HTR-8/SVneo (cell line): ENCODE data around the gene CEPT1.

Source experiments
- DNase-seq: peaks from one replicate; pipeline ENCODE4 v3.0.0; 2011; ENCODE audit warnings: low spot score, mixed read lengths; ENCODE audit not compliant: insufficient read length
- FAIRE-seq: peaks from 2 replicates; lab custom pipeline; 2011; peaks lifted over from hg19 to GRCh38; lab: Jason Lieb, UNC

The CEPT1 gene

GRCh38 chr1:111145963-111146768, 6.1 kb downstream of the CEPT1 start:
- FAIRE-seq (no peak), DNase-seq (no peak)

- FAIRE-seq: no peak
- no peak for DNase-seq
Observed at GRCh38 chr1:111147948-111148347, 7.9 kb downstream of the CEPT1 start.

GRCh38 chr1:111148376-111148881, 8.4 kb downstream of the CEPT1 start:
- no peak for DNase-seq
- no peak for FAIRE-seq

GRCh38 chr1:111151838-111152237, 11.8 kb downstream of the CEPT1 start:
- DNase-seq (no peak), FAIRE-seq (no peak)

- FAIRE-seq (no peak), DNase-seq (no peak)
Observed at GRCh38 chr1:111154021-111154999, 14.3 kb downstream of the CEPT1 start.

GRCh38 chr1:111157431-111157830, 17.4 kb downstream of the CEPT1 start:
- FAIRE-seq: no peak
- no peak for DNase-seq

GRCh38 chr1:111161843-111162487, 21.9 kb downstream of the CEPT1 start:
- FAIRE-seq: no peak

GRCh38 chr1:111162488-111162880, 22.5 kb downstream of the CEPT1 start:
- FAIRE-seq (no peak), DNase-seq (no peak)

More at GRCh38 chr1:111161843-111162487, 21.9 kb downstream of the CEPT1 start:
- DNase-seq: no peak

- DNase-seq: no peak
- FAIRE-seq: no peak
Observed at GRCh38 chr1:111163363-111163762, 23.3 kb downstream of the CEPT1 start.

GRCh38 chr1:111164151-111164550, 24.1 kb downstream of the CEPT1 start:
- no peak for FAIRE-seq
- DNase-seq: no peak

GRCh38 chr1:111172463-111172862, 32.4 kb downstream of the CEPT1 start:
- no peak for FAIRE-seq

GRCh38 chr1:111174070-111174469, 34.0 kb downstream of the CEPT1 start:
- FAIRE-seq (no peak), DNase-seq (no peak)

More at GRCh38 chr1:111172463-111172862, 32.4 kb downstream of the CEPT1 start:
- no peak for DNase-seq

- DNase-seq (no peak), FAIRE-seq (no peak)
Observed at GRCh38 chr1:111175349-111175748, 35.3 kb downstream of the CEPT1 start.

GRCh38 chr1:111176678-111177077, 36.7 kb downstream of the CEPT1 start:
- no peak for DNase-seq
- FAIRE-seq: no peak

GRCh38 chr1:111179968-111180533, 40.0 kb downstream of the CEPT1 start:
- DNase-seq (no peak), FAIRE-seq (no peak)

GRCh38 chr1:111182052-111182451, 42.0 kb downstream of the CEPT1 start:
- FAIRE-seq (no peak), DNase-seq (no peak)

- FAIRE-seq (no peak), DNase-seq (no peak)
Observed at GRCh38 chr1:111183308-111184069, 43.5 kb downstream of the CEPT1 start.

- no peak for FAIRE-seq
- DNase-seq: no peak
Observed at GRCh38 chr1:111184663-111185062, 44.6 kb downstream of the CEPT1 start.

GRCh38 chr1:111190931-111191451, 51.0 kb downstream of the CEPT1 start:
- FAIRE-seq: no peak
- DNase-seq: no peak
